SK-N-SH treated with all-trans-retinoic acid at 6 μM for 48 hours (cell line): ENCODE results near the gene SLC4A3.

Experiments
- ATAC-seq: fragments of 200-7000 bp; cut with Tn5 transposase; 3 replicates; pipeline ENCODE4 v1.9.1; 2020; ENCODE audit warnings: mild to moderate bottlenecking, moderate library complexity
- ARNTL ChIP-seq: fragments of 450-650 bp; formaldehyde crosslinking; IDR thresholded peaks from 2 replicates; pipeline ENCODE4 v1.5.0; 2020; ENCODE audit warnings: low read depth, mild to moderate bottlenecking, moderate library complexity, borderline replicate concordance
- BACH2 ChIP-seq: fragments of 250-450 bp; sonication (Bioruptor Pico); IDR thresholded peaks from 2 replicates; pipeline ENCODE4 v1.9.0; 2021; ENCODE audit warnings: mild to moderate bottlenecking, borderline replicate concordance
- CREB5 ChIP-seq: fragments of 250-450 bp; sonication (Bioruptor Pico); IDR thresholded peaks from 2 replicates; pipeline ENCODE4 v1.5.1; 2020; ENCODE audit warnings: low read depth, mild to moderate bottlenecking, moderate library complexity
- CSRNP3 ChIP-seq: fragments of 250-450 bp; sonication (Bioruptor Pico); IDR thresholded peaks from 2 replicates; pipeline ENCODE4 v1.5.1; 2021; ENCODE audit warnings: mild to moderate bottlenecking, moderate library complexity
- ESRRG ChIP-seq: fragments of 250-450 bp; sonication (Bioruptor Pico); IDR thresholded peaks from 2 replicates; pipeline ENCODE4 v1.6.1; 2021; ENCODE audit warnings: mild to moderate bottlenecking
- GLIS3 ChIP-seq: fragments of 250-450 bp; sonication (Bioruptor Pico); IDR thresholded peaks from 2 replicates; pipeline ENCODE4 v1.5.0; 2020; ENCODE audit warnings: mild to moderate bottlenecking, moderate library complexity
- ISL1 ChIP-seq: fragments of 250-450 bp; sonication (Bioruptor Pico); IDR thresholded peaks from 2 replicates; pipeline ENCODE4 v2.1.2; 2022; ENCODE audit warnings: mild to moderate bottlenecking, moderate library complexity
- OSR1 ChIP-seq: fragments of 250-450 bp; sonication (Bioruptor Pico); IDR thresholded peaks from 2 replicates; pipeline ENCODE4 v1.8.0; 2022; ENCODE audit warnings: moderate library complexity, mild to moderate bottlenecking, inconsistent platforms
- PATZ1 ChIP-seq: fragments of 250-450 bp; sonication (Bioruptor Pico); IDR thresholded peaks from 2 replicates; pipeline ENCODE4 v1.8.0; 2020; ENCODE audit warnings: mild to moderate bottlenecking, moderate library complexity, borderline replicate concordance
- POU6F1 ChIP-seq: fragments of 250-450 bp; sonication (Bioruptor Pico); IDR thresholded peaks from 2 replicates; pipeline ENCODE4 v1.8.0; 2021; ENCODE audit warnings: low read depth, mild to moderate bottlenecking, moderate library complexity, borderline replicate concordance
- PPARA ChIP-seq: fragments of 250-450 bp; sonication (Bioruptor Pico); IDR thresholded peaks from 2 replicates; pipeline ENCODE4 v1.5.0; 2020; ENCODE audit warnings: mild to moderate bottlenecking, borderline replicate concordance
- RARB ChIP-seq: fragments of 250-450 bp; sonication (Bioruptor Pico); IDR thresholded peaks from 2 replicates; pipeline ENCODE4 v1.8.0; 2021; ENCODE audit warnings: mild to moderate bottlenecking, moderate library complexity
- SNAI2 ChIP-seq: fragments of 250-450 bp; sonication (Bioruptor Pico); IDR thresholded peaks from 2 replicates; pipeline ENCODE4 v1.5.0; 2020; ENCODE audit warnings: mild to moderate bottlenecking, moderate library complexity
- TCF4 ChIP-seq: fragments of 250-450 bp; sonication (Bioruptor Pico); IDR thresholded peaks from 2 replicates; pipeline ENCODE4 v1.8.0; 2021; ENCODE audit warnings: mild to moderate bottlenecking, moderate library complexity, borderline replicate concordance
- TOX ChIP-seq: fragments of 250-450 bp; sonication (Bioruptor Pico); IDR thresholded peaks from 2 replicates; pipeline ENCODE4 v1.8.0; 2021; ENCODE audit warnings: mild to moderate bottlenecking, moderate library complexity, borderline replicate concordance
- TSHZ2 ChIP-seq: fragments of 250-450 bp; sonication (Bioruptor Pico); IDR thresholded peaks from 2 replicates; pipeline ENCODE4 v1.5.0; 2020; ENCODE audit warnings: mild to moderate bottlenecking, moderate library complexity
- ZC3H10 ChIP-seq: fragments of 250-450 bp; sonication (Bioruptor Pico); IDR thresholded peaks from 2 replicates; pipeline ENCODE4 v1.5.1; 2021; ENCODE audit warnings: mild to moderate bottlenecking, moderate library complexity
- ZFP3 ChIP-seq: fragments of 250-450 bp; sonication (Bioruptor Pico); IDR thresholded peaks from 2 replicates; pipeline ENCODE4 v1.5.0; 2020; ENCODE audit warnings: mild to moderate bottlenecking, moderate library complexity
- ZFP30 ChIP-seq: fragments of 450-650 bp; formaldehyde crosslinking; IDR thresholded peaks from 2 replicates; pipeline ENCODE4 v1.5.0; 2022; ENCODE audit warnings: mild to moderate bottlenecking, moderate library complexity
- ZNF70 ChIP-seq: fragments of 450-650 bp; formaldehyde crosslinking; IDR thresholded peaks from 2 replicates; pipeline ENCODE4 v1.5.0; 2020; ENCODE audit warnings: mild to moderate bottlenecking, moderate library complexity
- ZNF8 ChIP-seq: fragments of 450-650 bp; formaldehyde crosslinking; IDR thresholded peaks from 2 replicates; pipeline ENCODE4 v1.5.0; 2020; ENCODE audit warnings: mild to moderate bottlenecking, moderate library complexity

The SLC4A3 gene

GRCh38 chr2:219638217-219638947, 11.0 kb downstream of the SLC4A3 start:
- TF ChIP-seq CREB5 (CRISPR knock-in tag) (no peak), ZFP3 (no peak), ZNF8 (CRISPR knock-in tag) (no peak), PPARA (CRISPR knock-in tag) (no peak)
- TF ChIP-seq, all 23 proteins: peak for 0
- no peak for ATAC-seq

- TF ChIP-seq GLIS3 (CRISPR knock-in tag) (no peak), ARNTL (CRISPR knock-in tag) (no peak), OSR1 (CRISPR knock-in tag) (no peak), ESRRG (CRISPR knock-in tag) (no peak), POU6F1 (CRISPR knock-in tag) (no peak), CSRNP3 (CRISPR knock-in tag) (no peak), ZNF8 (CRISPR knock-in tag) (no peak), ZC3H10 (CRISPR knock-in tag) (no peak), ZFP3 (no peak), ISL1 (CRISPR knock-in tag) (no peak), TOX (no peak), ZFP30 (CRISPR knock-in tag) (no peak), CREB5 (CRISPR knock-in tag) (no peak), TCF4 (CRISPR knock-in tag) (no peak), BACH2 (CRISPR knock-in tag) (no peak)
- TF ChIP-seq, all 23 proteins: peak for 0
- no peak for ATAC-seq
Measured at GRCh38 chr2:219638948-219639755, 11.7 kb downstream of the SLC4A3 start.

- TF ChIP-seq RARB (CRISPR knock-in tag) (no peak), TSHZ2 (CRISPR knock-in tag) (no peak), TCF4 (CRISPR knock-in tag) (no peak), CSRNP3 (CRISPR knock-in tag) (no peak), ESRRG (CRISPR knock-in tag) (no peak), ARNTL (CRISPR knock-in tag) (no peak), PATZ1 (no peak), ZNF70 (CRISPR knock-in tag) (no peak), SNAI2 (CRISPR knock-in tag) (no peak)
- no peak for ATAC-seq
Measured at GRCh38 chr2:219641390-219642068, 14.1 kb downstream of the SLC4A3 start.
